Measurements from ENCODE around the gene CCNB2.

GRCh38 chr15:59133929-59134427 lies 29.0 kb downstream of the CCNB2 start:
- TF ChIP-seq CTCF (IDR thresholded peaks at IDR 0.05) (no peak), POLR2A (IDR thresholded peaks at IDR 0.05) (no peak)

All from right lobe of liver (tissue), 4 donors.